ENCODE measurements around the gene GLI3.

The GLI3 gene

DNA sequence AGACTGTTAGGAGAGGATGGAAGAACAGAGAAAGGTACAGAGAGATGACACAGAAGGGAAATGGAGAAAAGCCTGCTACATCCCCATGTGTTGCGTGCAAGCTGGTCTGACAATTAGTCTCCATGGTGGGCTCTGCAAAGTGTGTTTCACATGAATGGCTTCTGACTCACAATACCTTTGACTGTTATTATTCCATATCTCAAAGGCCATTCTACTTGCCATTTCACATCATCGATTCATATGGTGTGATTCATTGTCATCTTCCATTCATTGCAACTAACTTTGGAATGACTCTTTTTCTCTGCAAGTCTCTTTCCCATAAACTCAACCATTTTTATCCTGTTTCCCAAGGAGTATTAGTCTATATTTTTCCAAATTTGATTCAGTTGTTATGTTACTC is 325.2 kb downstream of the GLI3 start:
- ChIA-PET POLR2A (no interaction called here), CTCF (interaction anchor here (1.0 kb wide), 1 partner anchor 31 kb away, joined by 3 read pairs; no protein-coding TSS in a partner anchor)
- Histone ChIP-seq H3K4me1 (ENCODE audit: control insufficient read depth, insufficient read depth, low read length) (no peaks in the 10 kb centered on the region), H3K9me3 (ENCODE audit: control insufficient read depth, insufficient read depth, low read depth, low read length) (no peaks in the 10 kb centered on the region), H3K4me3 (ENCODE audit: low read depth, low read length) (no peak overlapping the region), H3K36me3 (ENCODE audit: control insufficient read depth in 2 of 2, insufficient read depth in 1 of 2, low read length in 2 of 2) (no peaks in the 10 kb centered on the region), H3K27ac (ENCODE audit: extremely low read depth, low read depth, low read length) (no peak overlapping the region)
- TF ChIP-seq ZFP41 (tag by site-specific recombination; IDR thresholded peaks at IDR 0.05; ENCODE audit: borderline replicate concordance) (no peak), ZNF398 (tag by site-specific recombination; IDR thresholded peaks at IDR 0.05) (no peak), EGR2 (tag by site-specific recombination; IDR thresholded peaks at IDR 0.05; ENCODE audit: low read depth) (no peak), ZNF132 (tag by site-specific recombination; IDR thresholded peaks at IDR 0.05; ENCODE audit: borderline replicate concordance) (no peak), ZNF624 (tag by site-specific recombination; IDR thresholded peaks at IDR 0.05) (no peak), KLF17 (tag by site-specific recombination; IDR thresholded peaks at IDR 0.05) (no peak)
